GM12874 (cell line): ENCODE data around the gene ELF5.

Source experiments
- TF ChIP-seq, protein P1 (sequence below): IDR thresholded peaks from 2 replicates; pipeline ENCODE4 v1.5.1; 2011; ENCODE audit warnings: low read depth, mild to moderate bottlenecking, control low read depth, low read length, moderate library complexity; ENCODE audit not compliant: insufficient read depth

Gene ELF5

DNA sequence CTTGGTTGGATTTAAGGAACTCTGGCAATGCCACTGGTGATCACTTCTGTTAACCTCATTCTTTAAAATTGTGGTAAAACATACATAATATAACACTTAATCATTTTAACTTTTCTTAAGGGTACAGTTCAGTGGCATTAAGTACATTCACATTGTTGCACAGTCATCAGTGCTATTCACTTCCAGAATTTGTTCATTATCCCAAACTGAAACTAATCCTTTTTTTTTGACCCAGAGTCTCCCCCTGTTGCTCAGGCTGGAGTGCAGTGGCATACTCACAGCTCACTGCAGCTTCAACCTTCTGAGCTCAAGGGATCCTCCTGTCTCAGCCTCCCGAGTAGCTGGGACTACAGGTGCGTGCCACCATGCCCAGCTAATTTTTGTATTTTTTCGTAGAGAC, 10.6 kb downstream of the ELF5 start:
- TF ChIP-seq, protein P1, sequence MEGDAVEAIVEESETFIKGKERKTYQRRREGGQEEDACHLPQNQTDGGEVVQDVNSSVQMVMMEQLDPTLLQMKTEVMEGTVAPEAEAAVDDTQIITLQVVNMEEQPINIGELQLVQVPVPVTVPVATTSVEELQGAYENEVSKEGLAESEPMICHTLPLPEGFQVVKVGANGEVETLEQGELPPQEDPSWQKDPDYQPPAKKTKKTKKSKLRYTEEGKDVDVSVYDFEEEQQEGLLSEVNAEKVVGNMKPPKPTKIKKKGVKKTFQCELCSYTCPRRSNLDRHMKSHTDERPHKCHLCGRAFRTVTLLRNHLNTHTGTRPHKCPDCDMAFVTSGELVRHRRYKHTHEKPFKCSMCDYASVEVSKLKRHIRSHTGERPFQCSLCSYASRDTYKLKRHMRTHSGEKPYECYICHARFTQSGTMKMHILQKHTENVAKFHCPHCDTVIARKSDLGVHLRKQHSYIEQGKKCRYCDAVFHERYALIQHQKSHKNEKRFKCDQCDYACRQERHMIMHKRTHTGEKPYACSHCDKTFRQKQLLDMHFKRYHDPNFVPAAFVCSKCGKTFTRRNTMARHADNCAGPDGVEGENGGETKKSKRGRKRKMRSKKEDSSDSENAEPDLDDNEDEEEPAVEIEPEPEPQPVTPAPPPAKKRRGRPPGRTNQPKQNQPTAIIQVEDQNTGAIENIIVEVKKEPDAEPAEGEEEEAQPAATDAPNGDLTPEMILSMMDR: no peak

DNA sequence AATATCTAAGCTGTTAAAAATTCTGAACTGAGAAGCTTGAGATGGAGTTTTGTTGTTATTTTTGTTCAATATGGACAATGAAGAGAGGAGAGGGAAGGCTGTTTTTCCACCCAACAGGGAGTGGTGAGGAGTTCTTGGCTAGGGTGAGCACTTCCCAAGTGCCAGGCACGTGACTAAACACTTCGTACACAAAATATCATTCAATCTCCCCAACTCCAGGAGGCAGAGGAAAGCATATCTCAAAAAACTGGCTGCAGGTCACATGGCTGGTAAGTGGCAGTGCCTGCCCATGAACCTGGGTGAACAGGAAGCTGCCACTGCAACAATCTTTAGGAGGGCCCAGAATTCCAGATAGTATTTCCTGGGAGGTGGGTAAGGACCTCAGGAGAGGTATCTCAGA, 11.6 kb downstream of the ELF5 start:
- TF ChIP-seq, protein P1: no peak

DNA sequence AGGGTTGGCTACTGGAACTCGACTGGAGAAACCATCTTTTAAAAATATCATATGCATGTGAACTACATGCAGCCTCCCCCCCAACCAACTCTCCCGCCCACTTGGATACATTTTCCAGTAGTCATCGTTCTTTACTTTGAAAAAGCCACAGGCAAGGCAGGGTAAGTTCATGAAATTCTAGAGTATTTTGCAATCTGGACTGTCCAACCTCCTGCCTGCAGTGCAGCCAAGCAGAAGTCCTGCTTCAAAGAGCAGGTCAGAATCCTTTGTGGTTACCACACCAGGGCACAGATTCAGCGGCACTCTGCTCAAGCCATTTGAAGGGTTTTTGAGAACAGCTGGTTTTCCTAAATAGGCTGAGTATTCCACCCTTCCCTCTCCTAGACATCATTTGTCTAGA, 12.1 kb downstream of the ELF5 start:
- TF ChIP-seq, protein P1: no peak

DNA sequence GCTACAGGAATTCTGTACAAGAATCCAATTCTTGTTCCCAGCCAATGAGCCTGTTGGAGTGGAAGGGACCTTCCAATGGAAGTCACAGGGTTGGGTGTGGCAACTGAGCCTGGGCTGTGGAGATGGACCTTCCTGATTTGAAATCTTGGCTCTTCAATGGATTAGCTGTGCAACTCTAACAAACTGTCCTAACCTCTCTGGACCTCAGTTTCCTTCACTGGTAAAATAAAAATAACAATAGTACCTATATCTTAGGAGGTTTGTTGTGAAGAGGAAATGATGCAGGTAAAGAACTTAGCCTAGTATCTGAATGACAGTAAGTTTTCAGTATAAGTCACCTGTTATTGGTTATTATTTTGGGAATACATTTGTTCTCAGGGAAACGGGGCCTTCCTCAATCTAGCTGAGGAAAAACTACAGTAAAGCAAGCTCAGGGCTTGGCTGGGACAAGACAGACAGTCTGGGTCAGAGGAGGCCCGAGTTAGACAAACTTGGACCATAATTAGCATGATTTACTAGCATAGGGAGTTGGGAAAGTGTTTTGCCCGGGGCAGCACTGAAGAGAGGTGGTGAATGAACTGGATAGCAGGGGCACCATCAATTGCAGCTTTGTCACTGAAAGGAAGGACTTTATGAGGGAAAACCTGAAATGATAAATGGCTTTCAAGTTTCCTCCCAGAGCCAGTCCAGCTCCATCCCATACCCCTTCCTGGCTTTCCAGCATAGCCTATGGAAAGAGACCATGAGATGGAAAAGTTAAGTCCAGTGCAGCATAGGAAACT, 13.7 kb downstream of the ELF5 start:
- TF ChIP-seq, protein P1: no peak

DNA sequence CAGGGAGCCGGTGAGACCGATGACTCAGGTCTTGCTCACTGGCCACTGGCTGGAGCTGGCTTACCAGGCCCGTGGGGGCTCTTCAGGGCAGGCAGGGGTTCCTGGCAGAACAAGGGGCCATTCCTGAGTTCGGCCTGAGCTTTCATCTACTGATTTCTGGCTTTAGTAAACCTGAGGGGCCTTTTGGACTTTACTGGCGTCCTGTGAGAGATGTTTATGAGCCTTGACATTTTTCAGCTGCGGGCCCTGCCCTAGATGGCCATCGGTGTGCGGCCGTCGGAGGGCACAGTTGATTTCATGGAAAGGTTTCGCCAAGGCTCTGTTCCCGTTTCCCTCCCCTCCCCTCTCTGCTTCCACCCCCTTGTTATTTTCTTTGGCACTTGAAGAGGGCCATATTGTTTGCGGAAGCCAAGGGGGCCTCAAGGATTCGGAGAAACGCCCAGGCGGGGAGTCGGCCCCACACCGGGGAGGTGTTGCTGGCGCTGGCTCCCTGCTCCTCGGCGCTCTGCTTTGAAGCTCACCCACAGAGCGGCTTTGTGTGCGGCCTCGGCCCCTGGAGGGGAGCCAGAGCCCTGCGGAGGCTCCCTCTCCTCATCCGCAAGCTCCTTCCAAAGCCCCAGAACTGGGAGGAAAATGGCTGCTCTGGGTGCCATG, 17.7 kb downstream of the ELF5 start:
- TF ChIP-seq, protein P1: no peak

DNA sequence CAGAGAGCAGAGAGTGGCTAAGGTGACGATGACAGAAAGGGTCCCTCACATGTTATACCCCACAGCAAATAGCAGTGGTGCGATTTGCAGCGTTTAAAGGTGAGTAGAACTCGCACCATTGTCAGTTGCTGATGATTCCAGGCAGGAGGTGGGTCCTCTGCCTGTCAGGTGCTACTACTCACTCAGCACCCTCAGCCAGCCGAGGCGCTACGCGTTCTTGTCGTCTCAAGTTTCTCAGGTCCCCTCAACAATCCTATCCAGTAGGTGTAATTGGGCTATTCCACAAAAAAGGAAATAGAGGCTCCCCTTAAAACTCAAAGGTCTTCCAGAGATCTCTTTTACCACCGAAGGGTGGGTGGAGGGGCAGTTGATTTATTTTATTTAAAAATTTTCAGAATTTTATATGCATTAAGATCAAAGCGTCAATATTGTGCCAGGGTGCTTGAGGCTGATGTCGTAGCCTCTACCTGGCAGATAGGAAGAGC, 18.3 kb downstream of the ELF5 start:
- TF ChIP-seq, protein P1: no peak

DNA sequence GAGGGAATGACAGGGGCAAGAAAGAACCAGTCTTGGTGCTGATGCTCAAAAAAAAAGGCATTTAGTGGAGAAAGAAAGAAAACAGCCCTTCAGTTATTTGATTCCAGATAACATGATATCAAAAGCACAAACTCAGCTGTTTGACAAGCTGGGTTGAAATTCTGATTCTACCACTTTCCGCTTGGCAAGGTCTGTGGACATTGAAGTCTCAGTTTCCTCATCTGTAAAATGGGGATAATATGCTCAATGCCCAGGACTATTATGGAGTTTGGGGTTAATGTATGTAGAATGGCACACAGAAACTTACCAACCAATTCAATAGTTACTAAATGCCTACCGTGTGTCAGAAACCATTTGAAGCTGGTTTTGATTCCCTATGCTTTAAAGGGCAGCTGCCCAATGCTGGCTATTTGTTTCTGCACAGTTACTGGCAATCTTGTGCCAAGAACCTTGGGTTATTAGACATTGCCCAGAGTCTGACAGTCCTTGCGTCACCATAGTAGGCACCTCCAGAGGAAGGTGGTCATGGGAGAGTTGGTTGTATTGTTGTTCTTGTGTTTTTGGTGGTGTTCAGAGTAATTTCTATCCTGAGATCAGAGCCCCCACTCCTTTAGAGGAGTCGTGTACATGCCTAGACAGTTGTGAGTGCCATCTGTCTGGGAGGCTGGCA, 19.5 kb downstream of the ELF5 start:
- TF ChIP-seq, protein P1: no peak
